SJCRH30 (cell line): ENCODE results near the gene CPED1. TPM values are rescaled to one million over a fixed set of nuclear protein-coding genes. Genes with fewer than 3 reads are reported as not detected.

Source experiments
- DNase-seq, 2 experiments: peaks; one replicate each; pipeline ENCODE4 v3.0.0-alpha.2; 2015 to 2020
- H3K27ac ChIP-seq: fragments of 250-450 bp; sonication (Bioruptor Pico); 2 replicates; pipeline ENCODE4 v1.5.1; 2020; ENCODE audit warnings: mild to moderate bottlenecking, moderate library complexity
- H3K27me3 ChIP-seq: fragments of 250-450 bp; sonication (Bioruptor Pico); 2 replicates; pipeline ENCODE4 v1.5.1; 2020; ENCODE audit warnings: mild to moderate bottlenecking, moderate library complexity
- H3K36me3 ChIP-seq: fragments of 250-450 bp; sonication (Bioruptor Pico); 2 replicates; pipeline ENCODE4 v1.5.1; 2020; ENCODE audit warnings: mild to moderate bottlenecking, moderate library complexity
- H3K4me1 ChIP-seq: fragments of 250-450 bp; sonication (Bioruptor Pico); 2 replicates; pipeline ENCODE4 v1.5.1; 2020; ENCODE audit warnings: mild to moderate bottlenecking, moderate library complexity
- H3K4me3 ChIP-seq: fragments of 250-450 bp; sonication (Bioruptor Pico); 2 replicates; pipeline ENCODE4 v1.5.1; 2020; ENCODE audit warnings: mild to moderate bottlenecking, moderate library complexity
- H3K9me3 ChIP-seq: fragments of 250-450 bp; sonication (Bioruptor Pico); replicated peaks from 2 replicates; pipeline ENCODE4 v1.5.1; 2020; ENCODE audit warnings: mild to moderate bottlenecking, moderate library complexity
- total RNA-seq: library from RNA; depleted of rRNA; stranded (reverse); fragments of >200 nt; shearing (Covaris generic); gene quantifications from 2 replicates; pipeline ENCODE4 v1.2.3, GENCODE V29; 2014

The CPED1 gene
- total RNA-seq, 1 experiment from 2014 or later, result 4.4 TPM

DNA sequence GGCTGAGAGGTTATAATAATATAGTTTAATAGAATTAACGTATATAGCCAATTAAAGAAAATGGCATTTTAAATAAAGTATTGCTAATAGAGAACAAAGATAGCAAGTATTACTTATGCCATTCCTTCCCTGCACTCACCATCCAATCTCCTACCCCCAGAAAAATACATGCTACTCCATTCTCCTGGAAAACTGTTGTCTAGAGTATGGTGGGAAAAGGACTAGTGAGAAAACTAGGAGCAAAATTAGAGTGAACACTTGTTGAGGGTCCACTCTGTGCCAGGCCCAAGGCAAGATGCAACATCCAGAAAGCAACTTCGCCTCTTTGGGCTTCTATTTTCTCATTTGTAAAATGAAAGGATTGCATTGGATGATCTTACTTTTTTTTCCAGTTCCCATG lies 149.1 kb downstream of the CPED1 start:
- Histone ChIP-seq H3K27me3 (no peaks in the 10 kb centered on the region), H3K36me3 (no peaks in the 10 kb centered on the region), H3K27ac (no peak overlapping the region), H3K4me3 (no peak overlapping the region), H3K4me1 (no peaks in the 10 kb centered on the region; the same call in 1 of the 2 replicates), H3K9me3 (no peaks in the 10 kb centered on the region)
- no peak for DNase-seq

GRCh38 chr7:121138262-121138933 lies 149.9 kb downstream of the CPED1 start:
- no peak overlapping the region for H3K4me3 ChIP-seq

GRCh38 chr7:121139427-121139826 lies 150.9 kb downstream of the CPED1 start:
- no peak overlapping the region for H3K27ac ChIP-seq
- no peaks in the 10 kb centered on the region for H3K9me3 ChIP-seq
- no peaks in the 10 kb centered on the region for H3K27me3 ChIP-seq
- DNase-seq, result no peak
- H3K36me3 ChIP-seq, result no peaks in the 10 kb centered on the region
- H3K4me1 ChIP-seq, result no peaks in the 10 kb centered on the region; the same call in 1 of the 2 replicates
- H3K4me3 ChIP-seq, result no peak overlapping the region

More at GRCh38 chr7:121138262-121138933, 149.9 kb downstream of the CPED1 start:
- Histone ChIP-seq H3K4me1 (no peaks in the 10 kb centered on the region; the same call in 1 of the 2 replicates), H3K36me3 (no peaks in the 10 kb centered on the region), H3K27ac (no peak overlapping the region), H3K27me3 (no peaks in the 10 kb centered on the region), H3K9me3 (no peaks in the 10 kb centered on the region)
- peak in 1 of 2 experiments; percentile 13 for DNase-seq

DNA sequence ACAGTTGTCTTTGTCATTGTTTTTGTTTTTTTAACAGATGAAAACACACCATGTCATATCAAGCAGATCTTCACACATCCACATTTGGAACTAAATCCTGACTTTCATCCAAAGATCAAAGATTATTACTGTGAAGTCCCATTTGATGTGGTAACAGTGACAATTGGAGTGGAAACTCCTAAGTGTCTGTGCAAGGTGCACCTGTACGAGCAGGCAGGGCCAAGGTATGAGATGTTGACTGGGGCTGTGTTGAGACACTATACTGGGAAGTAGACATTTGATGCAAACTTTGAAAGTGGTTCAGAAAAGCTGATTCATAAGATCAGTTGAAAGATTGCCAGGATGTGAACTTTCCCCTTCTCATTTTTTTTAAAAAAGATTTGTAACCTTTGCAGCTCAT lies 152.3 kb downstream of the CPED1 start:
- no peak for DNase-seq
- Histone ChIP-seq H3K36me3 (no peaks in the 10 kb centered on the region), H3K9me3 (no peaks in the 10 kb centered on the region), H3K27ac (no peak overlapping the region), H3K4me3 (no peak overlapping the region), H3K27me3 (no peaks in the 10 kb centered on the region), H3K4me1 (no peaks in the 10 kb centered on the region; the same call in 1 of the 2 replicates)

DNA sequence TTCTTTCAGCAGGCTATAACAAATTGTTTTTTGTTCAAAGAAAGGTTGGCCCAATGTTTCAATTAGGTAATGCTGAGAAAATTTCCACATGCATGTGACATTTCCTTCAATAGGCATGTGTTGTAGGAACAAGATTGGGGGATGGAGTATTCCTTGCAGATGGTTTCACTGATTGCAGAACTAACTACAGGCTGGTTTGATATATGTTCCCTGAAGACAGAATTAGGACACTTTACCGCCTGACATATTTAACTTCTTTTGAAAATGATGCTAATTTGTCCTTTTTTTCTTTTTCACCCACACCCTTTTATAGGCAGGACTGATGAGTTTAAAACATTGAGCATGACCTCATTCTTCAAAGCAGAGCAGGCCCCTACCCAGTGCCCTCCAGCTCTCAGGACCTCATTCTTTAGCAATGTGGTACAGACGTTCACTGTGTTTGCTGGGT lies 163.3 kb downstream of the CPED1 start:
- Histone ChIP-seq H3K36me3 (no peaks in the 10 kb centered on the region; the same call in 1 of the 2 replicates), H3K9me3 (no peaks in the 10 kb centered on the region), H3K27me3 (no peaks in the 10 kb centered on the region), H3K4me1 (no peaks in the 10 kb centered on the region), H3K27ac (no peak overlapping the region), H3K4me3 (no peak overlapping the region)
- no peak for DNase-seq

DNA sequence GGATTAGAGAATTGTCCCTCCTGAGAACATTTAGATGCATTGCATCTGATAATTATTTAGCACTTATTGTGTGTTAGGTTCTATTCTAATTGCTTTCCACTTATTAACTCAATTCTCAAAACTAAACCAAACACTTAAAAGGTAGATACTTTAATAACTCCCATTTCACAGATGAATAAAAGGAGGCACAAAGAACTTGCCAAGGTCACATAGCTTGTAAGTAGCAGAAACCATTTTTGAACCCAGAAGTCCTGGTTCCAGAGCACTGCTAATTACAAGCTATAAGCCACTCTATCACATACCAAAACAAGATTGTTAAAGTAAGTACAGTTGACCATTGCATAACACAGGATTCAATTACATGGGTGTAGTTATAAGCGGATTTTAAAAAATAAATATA lies 164.9 kb downstream of the CPED1 start:
- H3K36me3 ChIP-seq, result no peaks in the 10 kb centered on the region; the same call in 1 of the 2 replicates
- DNase-seq, result no peak
- H3K9me3 ChIP-seq, result no peaks in the 10 kb centered on the region
- H3K4me1 ChIP-seq, result no peaks in the 10 kb centered on the region
- H3K27ac ChIP-seq, result no peak overlapping the region
- H3K27me3 ChIP-seq, result no peaks in the 10 kb centered on the region
- no peak overlapping the region for H3K4me3 ChIP-seq

DNA sequence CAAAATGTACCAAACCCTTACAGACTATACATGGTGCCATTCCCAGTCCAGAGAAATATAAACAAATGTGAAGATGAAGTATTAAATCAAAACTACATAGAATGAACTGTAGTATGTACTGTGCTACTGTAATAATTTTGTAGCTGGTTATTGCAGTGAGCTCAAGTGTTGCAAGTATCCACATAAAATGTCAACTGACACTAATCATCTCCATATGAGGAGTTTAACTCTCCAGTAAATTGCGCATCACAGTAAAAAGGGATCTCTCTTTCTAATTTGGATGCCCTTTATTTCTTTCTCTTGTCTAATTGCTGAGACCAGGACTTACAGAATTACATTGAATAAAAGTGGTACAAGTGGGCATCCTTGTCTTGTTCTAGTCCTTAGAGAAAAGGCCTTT lies 165.5 kb downstream of the CPED1 start:
- Histone ChIP-seq H3K9me3 (no peaks in the 10 kb centered on the region; the same call in 1 of the 2 replicates), H3K27me3 (no peaks in the 10 kb centered on the region), H3K27ac (no peak overlapping the region), H3K4me1 (no peaks in the 10 kb centered on the region), H3K4me3 (no peak overlapping the region), H3K36me3 (no peaks in the 10 kb centered on the region; the same call in 1 of the 2 replicates)
- no peak for DNase-seq

- Histone ChIP-seq H3K36me3 (no peaks in the 10 kb centered on the region; the same call in 1 of the 2 replicates), H3K27me3 (no peaks in the 10 kb centered on the region), H3K4me1 (no peaks in the 10 kb centered on the region), H3K4me3 (no peak overlapping the region), H3K9me3 (no peaks in the 10 kb centered on the region; the same call in 1 of the 2 replicates), H3K27ac (no peak overlapping the region)
- DNase-seq, result no peak
Measured at GRCh38 chr7:121156825-121157224, 168.3 kb downstream of the CPED1 start.

DNA sequence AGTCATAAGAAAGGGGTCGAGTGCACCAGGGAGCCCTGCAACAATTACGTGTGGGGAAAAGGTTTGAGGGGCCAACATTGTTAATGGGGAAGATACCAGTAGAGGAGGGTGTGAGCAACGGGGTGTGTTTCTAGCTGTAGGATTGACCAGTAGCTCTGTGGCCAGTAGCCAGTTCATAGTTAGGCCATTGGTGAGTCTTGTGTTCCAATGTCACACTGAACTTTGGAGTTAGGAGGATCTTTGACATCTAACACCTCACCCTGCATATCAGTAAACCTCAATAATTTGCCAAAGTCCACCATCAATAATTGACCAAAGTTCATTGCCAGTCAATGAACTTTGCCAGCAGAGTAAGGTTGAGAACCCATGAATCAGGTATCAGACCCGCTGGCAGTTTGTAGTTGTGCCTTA lies 168.8 kb downstream of the CPED1 start:
- Histone ChIP-seq H3K27me3 (no peaks in the 10 kb centered on the region), H3K9me3 (no peaks in the 10 kb centered on the region; the same call in 1 of the 2 replicates), H3K36me3 (no peaks in the 10 kb centered on the region; the same call in 1 of the 2 replicates), H3K27ac (no peak overlapping the region), H3K4me3 (no peak overlapping the region), H3K4me1 (no peaks in the 10 kb centered on the region)
- no peak for DNase-seq

- Histone ChIP-seq H3K27ac (no peak overlapping the region), H3K9me3 (no peaks in the 10 kb centered on the region; the same call in 1 of the 2 replicates), H3K4me1 (no peaks in the 10 kb centered on the region), H3K4me3 (no peak overlapping the region), H3K36me3 (no peaks in the 10 kb centered on the region), H3K27me3 (no peaks in the 10 kb centered on the region)
- DNase-seq, result no peak
Measured at GRCh38 chr7:121157885-121158590, 169.5 kb downstream of the CPED1 start.

DNA sequence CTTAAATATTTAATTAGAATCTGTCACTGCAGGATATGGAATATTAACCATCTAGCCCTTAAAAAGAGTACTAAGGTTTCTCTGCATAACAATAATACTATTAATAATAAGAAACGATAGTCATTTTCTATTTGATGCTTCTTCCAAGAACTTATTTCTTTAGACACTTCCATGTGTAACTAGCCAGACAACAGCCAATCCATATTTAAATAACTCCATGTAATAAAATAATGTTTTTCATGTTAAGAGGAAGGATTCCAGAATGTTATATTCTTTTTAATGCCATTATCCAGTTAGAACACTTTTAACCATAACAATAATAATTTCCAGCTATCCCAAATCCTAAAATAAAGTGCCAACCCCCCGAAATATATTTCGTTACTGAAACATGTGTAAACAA lies 170.2 kb downstream of the CPED1 start:
- Histone ChIP-seq H3K4me3 (no peak overlapping the region), H3K4me1 (no peaks in the 10 kb centered on the region), H3K27ac (no peak overlapping the region), H3K9me3 (no peaks in the 10 kb centered on the region; the same call in 1 of the 2 replicates), H3K27me3 (no peaks in the 10 kb centered on the region), H3K36me3 (no peaks in the 10 kb centered on the region)
- DNase-seq, result no peak

GRCh38 chr7:121159553-121159952 lies 171.0 kb downstream of the CPED1 start:
- Histone ChIP-seq H3K36me3 (no peaks in the 10 kb centered on the region), H3K4me1 (no peaks in the 10 kb centered on the region), H3K27ac (no peak overlapping the region), H3K4me3 (no peak overlapping the region), H3K27me3 (no peaks in the 10 kb centered on the region), H3K9me3 (no peaks in the 10 kb centered on the region; the same call in 1 of the 2 replicates)
- no peak for DNase-seq

- Histone ChIP-seq H3K4me3 (no peak overlapping the region), H3K27ac (no peak overlapping the region), H3K9me3 (no peaks in the 10 kb centered on the region; the same call in 1 of the 2 replicates), H3K36me3 (no peaks in the 10 kb centered on the region), H3K27me3 (no peaks in the 10 kb centered on the region), H3K4me1 (no peaks in the 10 kb centered on the region)
- no peak for DNase-seq
Measured at GRCh38 chr7:121160150-121161008, 171.9 kb downstream of the CPED1 start.

DNA sequence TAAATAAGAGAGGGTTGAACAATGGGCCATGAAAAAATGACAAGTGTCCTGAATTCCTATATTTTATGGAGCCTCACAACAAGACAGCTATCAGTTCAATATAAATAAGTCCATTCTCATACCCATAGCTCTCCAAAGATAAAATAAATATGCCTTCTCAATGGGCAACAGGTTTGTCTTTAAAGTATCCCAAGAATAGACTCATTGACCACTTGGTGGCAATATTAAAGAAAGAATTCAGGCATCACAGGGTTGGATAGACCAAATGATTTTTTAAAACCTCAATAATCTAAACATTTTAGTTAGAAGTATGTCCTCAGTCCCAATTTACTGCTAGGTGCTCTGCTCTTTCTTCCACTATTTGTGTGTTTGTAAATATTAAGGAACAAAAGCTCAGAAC lies 175.2 kb downstream of the CPED1 start:
- H3K4me3 ChIP-seq, result no peak overlapping the region
- no peaks in the 10 kb centered on the region; the same call in 1 of the 2 replicates for H3K9me3 ChIP-seq
- H3K36me3 ChIP-seq, result no peaks in the 10 kb centered on the region
- H3K4me1 ChIP-seq, result peaks cover 13% of the 10 kb centered on the region
- no peak overlapping the region for H3K27ac ChIP-seq
- no peak for DNase-seq
- H3K27me3 ChIP-seq, result no peaks in the 10 kb centered on the region
